HG03439 (cell line): Measurements from ENCODE around the gene PSG11.
"Not testable (repeated sequence)": the region's sequence is repeated elsewhere in the genome, so short reads cannot be mapped to it uniquely, and the experiment has no call there.

Experiments used
- ATAC-seq: cut with Tn5 transposase; IDR thresholded peaks from one replicate; pipeline ENCODE4 v1.9.1; 2021; ENCODE audit warnings: mild to moderate bottlenecking, moderate library complexity; ENCODE audit not compliant: unreplicated experiment

PSG11 gene

GRCh38 chr19:42989186-42989585, 37.1 kb downstream of the PSG11 start:
- not testable (repeated sequence) for ATAC-seq

- ATAC-seq = not testable (repeated sequence)
These were observed 38.1 kb downstream of the PSG11 start for GRCh38 chr19:42988206-42988605.

DNA sequence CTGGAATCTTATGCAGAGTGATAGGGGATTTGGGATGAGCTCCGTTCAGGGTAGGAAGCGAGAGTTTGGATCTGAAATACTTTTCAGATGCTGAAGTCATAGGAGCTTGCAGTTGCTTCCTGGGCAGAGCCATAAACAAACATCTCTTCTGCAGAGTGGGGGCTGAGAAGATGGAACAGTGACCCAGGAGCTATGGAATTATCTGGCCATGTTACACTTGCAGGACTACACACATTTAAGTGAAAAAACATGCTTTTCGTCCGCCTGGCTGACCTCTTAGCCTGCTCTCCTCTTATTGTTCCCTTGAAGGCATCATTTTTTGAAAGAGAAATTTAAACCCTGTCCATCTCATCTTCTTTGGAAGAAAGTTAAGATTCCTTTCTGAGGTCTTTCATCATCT, 40.7 kb downstream of the PSG11 start:
- no peak for ATAC-seq

DNA sequence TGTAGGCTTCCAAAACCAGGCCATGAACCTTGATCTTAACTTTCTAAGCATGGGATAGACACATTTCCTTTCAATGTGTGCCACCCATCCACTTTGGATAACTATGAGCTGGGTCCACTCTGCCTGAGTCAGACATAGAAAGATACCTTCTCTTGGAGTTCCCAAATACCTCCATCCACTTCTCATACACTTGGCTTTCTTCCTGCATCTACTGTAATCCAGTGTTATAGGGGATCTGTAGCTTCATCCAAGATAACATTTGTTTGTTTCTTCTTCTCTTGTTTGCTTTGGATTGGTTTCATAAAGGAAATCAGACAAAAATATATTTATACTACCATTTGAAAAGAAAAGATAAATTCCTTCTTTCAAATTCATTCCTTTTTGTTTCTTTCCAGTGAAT, 44.2 kb downstream of the PSG11 start:
- not testable (repeated sequence) for ATAC-seq

DNA sequence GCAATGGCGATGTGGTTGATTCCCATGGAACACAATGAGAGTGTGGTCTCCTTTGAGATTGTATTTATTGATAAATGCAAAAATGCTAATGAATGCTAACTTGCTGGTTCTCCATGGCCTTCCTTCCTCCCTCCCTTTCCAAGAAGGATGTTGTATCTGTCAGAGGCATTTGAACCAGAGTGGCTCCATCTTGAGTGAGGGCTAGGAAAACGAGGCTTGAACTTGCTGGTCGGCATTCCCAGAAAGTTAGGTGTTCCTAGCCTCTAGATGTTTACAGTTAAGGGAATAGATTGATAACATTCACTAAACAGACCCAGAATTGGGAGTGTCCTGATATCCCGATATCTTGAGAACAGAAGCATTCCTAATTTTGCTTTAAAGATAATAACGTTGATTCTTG, 54.8 kb downstream of the PSG11 start:
- ATAC-seq = not testable (repeated sequence)

DNA sequence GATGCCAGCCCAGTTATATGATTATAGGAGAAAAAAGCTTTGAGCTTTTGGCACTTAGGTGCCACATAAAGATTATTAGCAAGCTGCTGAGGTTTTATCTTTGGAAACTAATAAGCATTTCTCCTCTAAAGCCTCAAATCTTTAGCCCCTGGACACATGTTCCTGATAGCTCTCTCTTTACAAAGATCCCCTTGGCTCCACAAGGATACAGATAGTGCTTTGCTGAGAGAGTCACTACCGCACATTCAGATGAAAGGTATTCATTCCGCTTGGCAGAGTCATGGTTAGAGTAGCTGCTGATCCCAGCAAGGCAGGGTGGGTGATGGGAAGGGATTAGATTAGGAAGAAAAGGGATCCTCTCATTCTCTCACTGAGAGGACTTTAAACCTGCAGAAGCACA, 61.1 kb downstream of the PSG11 start:
- ATAC-seq = no peak

DNA sequence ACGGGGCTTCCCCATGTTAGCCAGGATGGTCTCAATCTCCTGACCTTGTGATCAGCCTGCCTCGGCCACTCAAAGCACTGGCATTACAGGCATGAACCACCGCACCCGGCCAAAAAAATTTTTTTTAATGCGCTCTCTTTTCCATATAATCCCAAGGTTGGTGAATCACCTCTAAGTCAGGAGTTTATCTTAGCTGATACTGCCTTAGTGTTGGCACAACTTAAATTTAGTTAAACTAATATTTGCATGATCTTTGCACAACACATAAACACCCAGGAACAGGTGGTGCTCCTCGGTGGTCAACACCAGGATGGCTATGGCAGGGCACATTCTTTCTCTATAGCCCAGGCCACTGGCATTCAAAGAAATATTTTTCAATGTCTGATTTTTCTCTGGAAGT, 65.2 kb downstream of the PSG11 start:
- no peak for ATAC-seq
